Body of pancreas (tissue), 4 donors: ENCODE results near the gene ASAP2.

Experiments used
- POLR2A ChIP-seq, 3 donors: fragments of 450-650 bp; IDR thresholded peaks; one replicate each; pipeline ENCODE4 v1.6.1; 2016; ENCODE audit warnings: antibody characterized with exemption in 3 of 3, mild to moderate bottlenecking in 2 of 3
- TF ChIP-seq, protein P1 (sequence below), 7 experiments: fragments of 450-650 bp in 4 of 7; fragments of 200-600 bp in 3 of 7; sonication (generic) in 3 of 7; IDR thresholded peaks; one replicate each; pipeline ENCODE4 v1.5.1; 2016 to 2019; ENCODE audit warnings: antibody characterized with exemption in 7 of 7

DNA sequence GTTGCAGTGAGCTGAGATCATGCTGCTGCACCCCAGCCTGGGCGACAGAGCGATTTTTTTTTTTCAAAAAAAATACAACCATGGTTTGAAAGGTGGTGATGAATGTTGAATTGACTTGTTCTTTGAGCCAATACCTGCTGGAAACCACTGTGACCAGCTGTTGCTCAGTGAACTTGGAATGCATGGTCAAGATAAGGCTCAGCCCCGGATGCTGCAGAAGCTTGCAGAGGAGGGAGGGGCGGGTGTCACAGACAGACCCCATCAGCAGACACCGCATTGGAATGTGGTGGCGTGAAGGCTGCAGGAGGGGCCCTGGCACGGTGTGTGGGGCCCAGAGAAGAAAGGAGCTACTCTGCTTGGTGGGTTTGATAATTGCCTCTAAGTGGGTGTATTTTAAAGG is 125.1 kb downstream of the ASAP2 start:
- TF ChIP-seq, protein P1, sequence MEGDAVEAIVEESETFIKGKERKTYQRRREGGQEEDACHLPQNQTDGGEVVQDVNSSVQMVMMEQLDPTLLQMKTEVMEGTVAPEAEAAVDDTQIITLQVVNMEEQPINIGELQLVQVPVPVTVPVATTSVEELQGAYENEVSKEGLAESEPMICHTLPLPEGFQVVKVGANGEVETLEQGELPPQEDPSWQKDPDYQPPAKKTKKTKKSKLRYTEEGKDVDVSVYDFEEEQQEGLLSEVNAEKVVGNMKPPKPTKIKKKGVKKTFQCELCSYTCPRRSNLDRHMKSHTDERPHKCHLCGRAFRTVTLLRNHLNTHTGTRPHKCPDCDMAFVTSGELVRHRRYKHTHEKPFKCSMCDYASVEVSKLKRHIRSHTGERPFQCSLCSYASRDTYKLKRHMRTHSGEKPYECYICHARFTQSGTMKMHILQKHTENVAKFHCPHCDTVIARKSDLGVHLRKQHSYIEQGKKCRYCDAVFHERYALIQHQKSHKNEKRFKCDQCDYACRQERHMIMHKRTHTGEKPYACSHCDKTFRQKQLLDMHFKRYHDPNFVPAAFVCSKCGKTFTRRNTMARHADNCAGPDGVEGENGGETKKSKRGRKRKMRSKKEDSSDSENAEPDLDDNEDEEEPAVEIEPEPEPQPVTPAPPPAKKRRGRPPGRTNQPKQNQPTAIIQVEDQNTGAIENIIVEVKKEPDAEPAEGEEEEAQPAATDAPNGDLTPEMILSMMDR (IDR thresholded peaks at IDR 0.05) = no peak
- no peak for TF ChIP-seq POLR2A (IDR thresholded peaks at IDR 0.05)
